COLO829 (cell line): ENCODE data around the gene KCTD19.

ENCODE experiments used
- DNase-seq: peaks from one replicate; pipeline ENCODE4 v3.0.0; 2012; ENCODE audit warnings: low spot score

KCTD19 gene

DNA sequence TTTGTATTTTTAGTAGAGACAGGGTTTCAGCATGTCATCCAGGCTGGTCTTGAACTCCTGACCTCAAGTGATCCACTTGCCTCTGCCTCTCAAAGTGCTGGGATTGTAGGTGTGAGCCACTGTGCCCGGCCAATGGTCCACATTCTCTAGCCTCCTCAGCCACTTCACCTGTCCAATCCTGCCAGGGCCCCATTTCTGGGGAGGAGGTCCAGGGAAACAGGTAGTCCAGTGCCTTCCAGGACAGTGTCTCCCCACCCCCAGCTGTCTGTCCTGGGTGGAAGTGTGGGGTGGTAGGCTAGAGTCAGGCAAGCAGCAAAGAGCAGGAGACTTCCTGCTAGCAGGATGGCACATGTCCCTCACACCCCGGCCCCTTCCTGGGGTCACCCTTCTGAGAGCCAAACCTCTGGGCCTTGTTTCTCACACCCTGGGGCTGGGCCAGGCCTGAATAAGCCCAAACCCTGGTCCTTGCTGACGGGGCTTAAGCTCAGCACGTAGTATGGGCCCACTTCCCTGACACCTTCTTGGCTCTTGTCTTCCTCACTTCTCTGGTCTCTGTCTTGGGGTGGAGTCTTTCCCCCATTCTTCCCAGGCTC is 84.3 kb downstream of the KCTD19 start:
- DNase-seq: no peak

DNA sequence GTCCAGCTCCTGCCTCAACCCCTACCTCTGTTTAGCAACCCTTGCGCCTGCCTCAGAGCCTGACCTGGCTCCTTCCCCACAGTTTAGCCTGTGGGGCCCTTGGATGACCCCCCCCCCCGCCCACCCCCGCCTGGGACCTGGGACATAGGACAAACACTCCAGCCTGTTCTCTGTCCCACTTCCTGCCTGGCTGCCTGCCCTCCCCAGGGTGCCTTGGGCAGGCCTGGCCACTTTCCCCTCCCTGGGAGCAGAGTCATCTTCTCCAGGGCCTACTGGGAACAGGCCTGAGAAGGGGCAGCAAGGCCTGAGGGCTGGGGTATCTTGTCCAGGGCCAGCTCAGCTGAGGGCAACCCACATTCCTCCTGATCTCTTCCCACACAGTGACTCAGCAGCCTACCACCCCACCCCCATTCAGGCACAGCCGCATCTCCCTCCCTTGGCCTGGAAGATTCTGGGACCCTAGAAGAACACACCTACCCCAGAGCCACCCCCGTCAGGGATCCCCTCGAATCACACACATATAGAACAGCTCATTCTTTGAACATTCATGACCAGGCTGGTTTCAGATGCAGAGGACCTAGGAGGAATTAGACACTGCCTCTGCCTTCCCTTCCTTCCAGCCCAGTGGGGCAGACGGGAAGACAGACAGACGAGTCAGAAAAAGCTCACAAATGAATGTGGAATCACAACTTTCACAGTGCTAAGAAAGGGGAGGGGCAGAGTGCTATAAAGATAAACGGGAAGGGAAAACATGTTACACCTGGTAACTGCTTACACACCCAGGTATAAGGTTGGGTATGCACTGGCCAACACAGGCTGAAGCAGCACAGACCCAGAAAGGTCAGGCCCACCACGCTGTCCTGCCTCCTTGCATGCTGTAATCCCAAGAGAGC is 85.3 kb downstream of the KCTD19 start:
- peak; percentile 63 for DNase-seq

DNA sequence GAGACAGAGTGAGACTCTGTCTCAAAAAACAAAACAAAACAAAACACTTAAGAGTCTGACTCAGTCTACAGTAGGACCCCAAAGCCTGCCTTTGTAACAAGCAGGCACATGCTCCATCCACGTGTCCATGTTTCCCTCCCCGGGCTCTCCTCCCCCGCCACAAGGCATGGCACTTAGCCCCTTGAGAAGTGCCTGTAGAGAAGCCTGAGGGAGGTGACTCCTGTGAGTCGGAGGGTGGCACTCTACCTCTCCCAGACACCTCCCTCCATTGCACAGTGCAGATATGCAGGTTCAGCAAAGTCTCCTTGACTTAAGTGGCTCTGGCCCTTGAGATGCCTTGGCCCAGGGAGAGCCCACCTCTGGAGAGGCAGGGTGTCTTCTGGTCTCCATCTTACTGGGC is 86.0 kb downstream of the KCTD19 start:
- no peak for DNase-seq
